ENCODE measurements around the gene PPM1D. TPM values are rescaled to one million over a fixed set of nuclear protein-coding genes. Genes with fewer than 3 reads are reported as not detected.

Gene PPM1D
- total RNA-seq, 1 experiment from 2014 or later, result 17.9 TPM

DNA sequence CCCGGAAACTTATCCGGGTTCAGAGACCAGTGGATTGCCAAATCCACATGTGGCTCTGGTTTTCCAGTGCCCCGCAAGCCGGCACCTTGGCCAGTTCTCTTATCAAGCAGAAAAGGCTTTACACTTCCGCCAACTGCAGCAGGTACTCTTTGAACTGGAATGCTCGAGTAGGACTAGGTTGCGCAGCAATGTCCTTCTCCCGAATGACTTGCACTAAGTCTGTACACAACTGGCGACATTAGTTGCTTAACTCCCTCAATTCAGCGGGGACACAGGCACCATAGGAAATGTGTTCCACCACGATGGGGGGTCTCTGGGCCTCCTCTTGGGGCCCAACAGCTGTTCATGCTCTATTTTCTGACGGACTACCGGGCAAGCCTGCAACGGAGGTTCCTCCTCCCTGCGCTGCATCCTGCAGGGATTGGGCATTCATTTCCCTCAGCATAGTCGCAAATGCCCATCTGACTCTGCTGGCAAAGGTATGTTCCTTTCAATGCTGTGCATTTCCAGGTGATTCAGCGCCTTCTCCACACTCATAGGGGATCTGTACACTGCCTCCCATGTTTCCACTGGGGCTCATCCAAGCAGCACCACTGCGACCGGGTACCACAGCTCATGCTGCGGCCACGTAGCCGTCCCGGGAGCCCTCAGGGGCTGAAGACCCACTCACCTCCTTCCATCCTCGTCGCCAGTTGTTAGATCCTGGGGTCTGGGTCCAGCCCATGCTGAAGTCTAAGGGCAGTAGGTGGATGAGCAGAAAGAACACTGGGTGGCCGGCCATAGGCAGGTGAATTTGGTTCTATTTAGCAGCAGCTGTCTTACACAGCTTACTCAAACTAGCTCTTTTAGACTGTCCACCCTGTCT lies 39.8 kb upstream of the PPM1D start:
- DNase-seq, result no peak
- intact Hi-C loops (cut with micrococcal nuclease; ENCODE audit: unreplicated experiment), result no loop called here
- POLR2A ChIA-PET, result no interaction called here

GRCh38 chr17:60560860-60561257 lies 39.1 kb upstream of the PPM1D start:
- Histone ChIP-seq H3K4me1 (no peaks in the 10 kb centered on the region), H3K9me3 (peaks cover 19% of the 10 kb centered on the region), H3K36me3 (ENCODE audit: control insufficient read depth, insufficient read depth, low read length) (no peaks in the 10 kb centered on the region), H3K4me3 (ENCODE audit: low read depth, low read length) (no peak overlapping the region), H3K27me3 (replicated peaks; ENCODE audit: control insufficient read depth, insufficient read depth, low read length) (no peaks in the 10 kb centered on the region)
- BruUV-seq (replicated peaks), result no TSS peak
- intact Hi-C loops (cut with micrococcal nuclease; ENCODE audit: unreplicated experiment), result no loop called here
- H3K27me3 Mint-ChIP-seq (ENCODE audit: insufficient read depth, unreplicated experiment), result no peaks in the 10 kb centered on the region
- no peak for DNase-seq
- ChIA-PET CTCF (no interaction called here), POLR2A (no interaction called here)
- peaks cover 32% of the 10 kb centered on the region for H3K9me3 Mint-ChIP-seq (ENCODE audit: unreplicated experiment)
- H3K27ac Mint-ChIP-seq (ENCODE audit: unreplicated experiment), result no peak overlapping the region
- no peak overlapping the region for H3K4me3 Mint-ChIP-seq (ENCODE audit: unreplicated experiment)
- no peaks in the 10 kb centered on the region for H3K4me1 Mint-ChIP-seq (ENCODE audit: low read depth, unreplicated experiment)
- no peaks in the 10 kb centered on the region for H3K36me3 Mint-ChIP-seq (ENCODE audit: insufficient read depth, unreplicated experiment)
- TF ChIP-seq, protein P1, sequence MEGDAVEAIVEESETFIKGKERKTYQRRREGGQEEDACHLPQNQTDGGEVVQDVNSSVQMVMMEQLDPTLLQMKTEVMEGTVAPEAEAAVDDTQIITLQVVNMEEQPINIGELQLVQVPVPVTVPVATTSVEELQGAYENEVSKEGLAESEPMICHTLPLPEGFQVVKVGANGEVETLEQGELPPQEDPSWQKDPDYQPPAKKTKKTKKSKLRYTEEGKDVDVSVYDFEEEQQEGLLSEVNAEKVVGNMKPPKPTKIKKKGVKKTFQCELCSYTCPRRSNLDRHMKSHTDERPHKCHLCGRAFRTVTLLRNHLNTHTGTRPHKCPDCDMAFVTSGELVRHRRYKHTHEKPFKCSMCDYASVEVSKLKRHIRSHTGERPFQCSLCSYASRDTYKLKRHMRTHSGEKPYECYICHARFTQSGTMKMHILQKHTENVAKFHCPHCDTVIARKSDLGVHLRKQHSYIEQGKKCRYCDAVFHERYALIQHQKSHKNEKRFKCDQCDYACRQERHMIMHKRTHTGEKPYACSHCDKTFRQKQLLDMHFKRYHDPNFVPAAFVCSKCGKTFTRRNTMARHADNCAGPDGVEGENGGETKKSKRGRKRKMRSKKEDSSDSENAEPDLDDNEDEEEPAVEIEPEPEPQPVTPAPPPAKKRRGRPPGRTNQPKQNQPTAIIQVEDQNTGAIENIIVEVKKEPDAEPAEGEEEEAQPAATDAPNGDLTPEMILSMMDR (IDR thresholded peaks at IDR 0.05; ENCODE audit: insufficient read depth in 1 of 2, low read depth in 1 of 2, low read length in 1 of 2, severe bottlenecking in 1 of 2, unreplicated experiment in 1 of 2), result no peak

More for the DNA sequence above, 39.8 kb upstream of the PPM1D start:
- Mint-ChIP-seq H3K27ac (ENCODE audit: unreplicated experiment) (no peak overlapping the region), H3K36me3 (ENCODE audit: insufficient read depth, unreplicated experiment) (no peaks in the 10 kb centered on the region), H3K4me1 (ENCODE audit: low read depth, unreplicated experiment) (no peaks in the 10 kb centered on the region), H3K4me3 (ENCODE audit: unreplicated experiment) (no peak overlapping the region), H3K9me3 (ENCODE audit: unreplicated experiment) (peaks cover 36% of the 10 kb centered on the region), H3K27me3 (ENCODE audit: insufficient read depth, unreplicated experiment) (no peaks in the 10 kb centered on the region)
- Histone ChIP-seq H3K27me3 (replicated peaks; ENCODE audit: control insufficient read depth, insufficient read depth, low read length) (no peaks in the 10 kb centered on the region), H3K4me3 (ENCODE audit: low read depth, low read length) (no peak overlapping the region), H3K9me3 (peaks cover 17% of the 10 kb centered on the region), H3K4me1 (no peaks in the 10 kb centered on the region), H3K36me3 (ENCODE audit: control insufficient read depth, insufficient read depth, low read length) (no peaks in the 10 kb centered on the region)
- TF ChIP-seq, protein P1 (IDR thresholded peaks at IDR 0.05; ENCODE audit: insufficient read depth in 1 of 2, low read depth in 1 of 2, low read length in 1 of 2, severe bottlenecking in 1 of 2, unreplicated experiment in 1 of 2), result no peak
- no TSS peak for BruUV-seq (replicated peaks)
- CTCF ChIA-PET, result no interaction called here

- Mint-ChIP-seq H3K36me3 (ENCODE audit: insufficient read depth, unreplicated experiment) (no peaks in the 10 kb centered on the region), H3K4me3 (ENCODE audit: unreplicated experiment) (no peak overlapping the region), H3K9me3 (ENCODE audit: unreplicated experiment) (peaks cover 17% of the 10 kb centered on the region), H3K27me3 (ENCODE audit: insufficient read depth, unreplicated experiment) (no peaks in the 10 kb centered on the region), H3K27ac (ENCODE audit: unreplicated experiment) (no peak overlapping the region), H3K4me1 (ENCODE audit: low read depth, unreplicated experiment) (no peaks in the 10 kb centered on the region)
- no TSS peak for BruUV-seq (replicated peaks)
- H3K36me3 ChIP-seq (ENCODE audit: control insufficient read depth, insufficient read depth, low read length), result no peaks in the 10 kb centered on the region
- peaks cover 12% of the 10 kb centered on the region for H3K9me3 ChIP-seq
- no peaks in the 10 kb centered on the region for H3K27me3 ChIP-seq (replicated peaks; ENCODE audit: control insufficient read depth, insufficient read depth, low read length)
- no peak overlapping the region for H3K4me3 ChIP-seq (ENCODE audit: low read depth, low read length)
- DNase-seq, result no peak
- CTCF ChIA-PET, result no interaction called here
- POLR2A ChIA-PET, result interaction anchor here (0.7 kb wide), 1 partner anchor 11 kb away, joined by 3 read pairs; no protein-coding TSS in a partner anchor
- intact Hi-C loops (cut with micrococcal nuclease; ENCODE audit: unreplicated experiment), result no loop called here
- TF ChIP-seq, protein P1 (IDR thresholded peaks at IDR 0.05; ENCODE audit: insufficient read depth in 1 of 2, low read depth in 1 of 2, low read length in 1 of 2, severe bottlenecking in 1 of 2, unreplicated experiment in 1 of 2), result no peak
- H3K4me1 ChIP-seq, result no peaks in the 10 kb centered on the region
These were observed 37.6 kb upstream of the PPM1D start for GRCh38 chr17:60562421-60562820.
